ENCODE results near the gene B4GALT2.

The B4GALT2 gene

GRCh38 chr1:44031252-44032169 is 52.5 kb downstream of the B4GALT2 start, which contains the start of gene SLC6A9:
Gene SLC6A9 (minus strand): TSS chr1:44031462. CDS start chr1:44024277, 7,185 bp downstream.
- peak; percentile 76 for DNase-seq

DNA sequence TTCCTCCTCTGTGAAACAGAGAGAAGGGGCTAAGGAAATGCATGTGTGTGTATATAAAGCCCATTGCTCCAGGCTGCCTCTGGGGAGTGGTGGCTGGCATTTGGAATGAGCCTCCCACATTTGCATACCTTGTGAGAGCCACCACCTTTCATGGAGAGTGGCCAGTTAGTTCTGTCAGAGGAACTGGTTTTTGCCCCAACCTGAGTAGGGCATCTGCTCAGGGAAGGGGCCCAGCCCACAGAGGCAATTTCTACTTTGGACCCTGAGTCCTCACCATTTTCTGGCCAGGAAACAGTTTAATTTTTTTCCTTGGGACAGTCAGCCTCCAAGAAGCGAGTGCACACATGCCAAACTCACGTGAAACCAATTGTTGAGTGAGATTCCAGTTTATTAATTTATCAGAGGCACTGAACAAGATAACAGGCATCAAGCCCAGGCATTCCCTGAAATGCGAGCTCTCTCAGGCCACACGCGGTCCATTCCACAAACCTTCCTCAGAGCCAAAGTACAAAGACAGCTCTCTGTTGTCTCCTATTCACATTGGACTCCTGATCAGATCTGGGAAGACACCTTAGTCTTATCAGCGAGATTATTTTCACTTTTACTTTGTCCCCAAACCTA is 53.3 kb downstream of the B4GALT2 start:
- no peak for DNase-seq

GRCh38 chr1:44033041-44033575 is 54.1 kb downstream of the B4GALT2 start:
- no peak for DNase-seq

DNA sequence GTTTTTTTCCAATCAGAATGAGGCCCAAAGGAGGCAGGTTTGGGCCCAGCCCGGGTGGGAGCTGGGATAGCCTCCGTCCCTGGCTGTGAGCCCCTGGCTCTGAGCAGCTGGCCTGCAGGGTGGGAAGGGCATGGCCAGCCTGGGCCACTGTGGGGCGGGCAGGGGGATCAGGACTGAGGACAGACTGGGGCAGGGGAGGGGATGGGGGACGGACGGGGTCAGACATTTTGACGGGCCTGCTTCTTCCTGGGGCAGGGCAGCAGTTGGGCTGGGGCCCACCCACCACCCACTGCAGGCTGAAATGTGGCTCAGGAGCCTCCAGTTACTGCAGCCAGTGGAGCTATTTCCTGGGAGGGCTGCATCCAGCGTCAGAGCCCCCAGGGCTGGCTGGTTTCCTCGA is 54.7 kb downstream of the B4GALT2 start:
- no peak for DNase-seq

DNA sequence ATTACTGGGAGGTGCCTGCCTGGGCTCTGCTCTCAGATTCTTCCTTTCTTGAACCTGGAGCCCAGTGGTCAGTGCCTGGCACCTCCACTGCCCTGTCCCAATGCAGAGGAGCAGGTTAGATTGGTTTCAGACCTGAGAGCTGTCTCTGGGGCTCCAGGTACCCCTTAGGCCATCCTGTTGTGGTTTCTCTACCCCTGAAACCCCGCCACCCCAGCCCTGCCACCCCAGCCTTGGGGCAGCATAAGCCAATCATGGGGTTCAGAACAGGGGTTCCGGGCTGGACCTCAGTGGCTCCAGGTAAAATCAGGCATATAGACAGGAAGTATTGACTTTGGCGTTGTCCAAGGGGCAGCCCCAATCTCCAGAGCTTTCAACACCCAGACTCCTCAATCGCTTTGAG is 55.4 kb downstream of the B4GALT2 start:
- no peak for DNase-seq

- no peak for DNase-seq
These were observed 56.1 kb downstream of the B4GALT2 start for GRCh38 chr1:44034976-44035716.

DNA sequence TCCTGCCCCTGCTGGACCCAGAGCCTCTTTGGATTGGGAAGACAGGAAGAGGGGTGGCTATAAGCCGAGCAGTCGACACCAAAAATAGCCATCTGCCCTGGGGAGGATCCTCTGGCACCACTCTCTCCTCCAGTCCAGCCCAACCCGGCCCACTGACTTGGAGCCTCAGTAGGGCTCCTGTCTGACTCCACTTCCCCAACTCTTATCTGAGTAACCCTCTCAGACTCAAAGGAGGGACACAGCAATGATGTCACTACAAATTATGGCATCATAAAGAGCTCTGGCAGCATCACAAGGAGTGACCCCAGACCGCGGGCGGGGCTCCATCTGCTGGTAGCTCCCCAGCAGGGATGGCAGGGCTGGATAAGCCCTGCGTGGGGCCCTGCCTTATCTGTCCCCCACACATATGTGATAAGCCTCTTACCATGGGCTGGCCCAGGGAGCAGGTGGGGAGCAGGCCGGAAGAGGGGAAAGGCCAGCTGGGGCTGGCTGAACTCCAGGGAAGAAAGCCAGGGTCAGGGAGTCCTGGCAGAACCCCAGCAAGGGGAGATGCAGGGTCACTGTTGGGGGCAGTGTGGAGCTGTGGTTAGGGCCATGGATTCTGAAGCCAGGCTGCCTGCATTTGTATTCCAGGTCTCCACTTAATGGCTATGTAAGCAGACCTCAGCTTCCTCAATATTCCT is 56.9 kb downstream of the B4GALT2 start:
- peak; percentile 98 for DNase-seq

- DNase-seq, result peak; percentile 94
These were observed 57.6 kb downstream of the B4GALT2 start for GRCh38 chr1:44036409-44037139.

GRCh38 chr1:44037154-44037553 is 58.1 kb downstream of the B4GALT2 start:
- DNase-seq, result peak; percentile 91

GRCh38 chr1:44038876-44039657 is 60.1 kb downstream of the B4GALT2 start:
- no peak for DNase-seq

- DNase-seq, result peak; percentile 51
These were observed 61.4 kb downstream of the B4GALT2 start for GRCh38 chr1:44040418-44040817.
